GM21786 (cell line): ENCODE data around the gene CAMLG.

Source experiments
- ATAC-seq: cut with Tn5 transposase; IDR thresholded peaks from one replicate; pipeline ENCODE4 v1.9.1; 2021; ENCODE audit not compliant: unreplicated experiment

CAMLG gene

GRCh38 chr5:134777366-134777765, 39.0 kb downstream of the CAMLG start:
- ATAC-seq, result no peak

GRCh38 chr5:134784241-134784920, 46.0 kb downstream of the CAMLG start:
- ATAC-seq, result no peak

GRCh38 chr5:134784946-134785620, 46.7 kb downstream of the CAMLG start:
- ATAC-seq, result no peak

GRCh38 chr5:134787692-134788091, 49.3 kb downstream of the CAMLG start:
- no peak for ATAC-seq

- ATAC-seq, result no peak
These were observed 53.2 kb downstream of the CAMLG start for GRCh38 chr5:134791580-134791979.

GRCh38 chr5:134792286-134792685, 53.9 kb downstream of the CAMLG start:
- no peak for ATAC-seq

GRCh38 chr5:134793111-134793510, 54.8 kb downstream of the CAMLG start:
- no peak for ATAC-seq

- ATAC-seq, result no peak
These were observed 55.7 kb downstream of the CAMLG start for GRCh38 chr5:134794082-134794481.

- no peak for ATAC-seq
These were observed 56.5 kb downstream of the CAMLG start for GRCh38 chr5:134794819-134795218.

- ATAC-seq, result no peak
These were observed 60.1 kb downstream of the CAMLG start for GRCh38 chr5:134798468-134798867.
